Stimulated activated CD4-positive, alpha-beta T cell treated with anti-CD3 and anti-CD28 coated beads, Interleukin-2, amount 100 ng/mL, for 4 hours (primary cell): ENCODE measurements around the gene PALD1.

Experiments
- DNase-seq: peaks from one replicate; pipeline ENCODE4 v3.0.0-alpha.2; 2020; ENCODE audit warnings: low read depth

Gene PALD1

DNA sequence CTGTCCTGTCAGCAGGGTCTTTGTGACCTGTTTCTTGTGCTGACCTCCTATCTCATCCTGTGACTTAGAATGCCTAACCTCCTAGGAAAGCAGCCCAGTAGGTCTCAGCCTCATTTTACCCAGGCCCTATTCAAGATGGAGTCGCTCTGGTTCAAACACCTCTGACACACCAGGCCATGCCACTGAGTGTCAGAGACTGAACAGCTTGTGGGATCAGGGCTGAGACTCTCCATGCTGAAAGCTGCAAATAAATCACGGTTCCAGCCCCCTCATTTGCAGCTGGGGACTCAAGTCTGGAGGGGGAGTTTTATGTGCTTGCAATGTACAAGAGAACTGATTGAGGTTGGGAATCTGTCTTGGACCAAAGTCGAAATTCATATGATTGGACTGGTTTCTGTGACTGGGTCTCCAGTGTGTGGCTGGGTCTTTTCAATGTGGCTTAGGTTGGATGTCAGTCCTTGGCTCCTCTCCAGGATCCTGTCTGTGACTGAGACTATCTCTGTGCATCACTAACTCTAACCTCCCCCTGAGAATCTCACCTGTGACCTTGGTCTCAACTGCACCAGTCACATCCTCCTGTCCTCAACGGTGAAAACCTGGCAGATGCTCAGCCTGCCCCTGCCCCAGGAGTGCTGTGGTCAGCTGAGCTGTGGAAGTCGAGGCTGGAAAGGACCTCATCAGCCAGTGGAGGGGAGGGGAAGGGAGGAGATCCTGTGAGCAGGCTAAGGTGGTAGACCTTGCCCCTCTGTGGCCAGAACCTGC, 112.3 kb downstream of the PALD1 start:
- no peak for DNase-seq

DNA sequence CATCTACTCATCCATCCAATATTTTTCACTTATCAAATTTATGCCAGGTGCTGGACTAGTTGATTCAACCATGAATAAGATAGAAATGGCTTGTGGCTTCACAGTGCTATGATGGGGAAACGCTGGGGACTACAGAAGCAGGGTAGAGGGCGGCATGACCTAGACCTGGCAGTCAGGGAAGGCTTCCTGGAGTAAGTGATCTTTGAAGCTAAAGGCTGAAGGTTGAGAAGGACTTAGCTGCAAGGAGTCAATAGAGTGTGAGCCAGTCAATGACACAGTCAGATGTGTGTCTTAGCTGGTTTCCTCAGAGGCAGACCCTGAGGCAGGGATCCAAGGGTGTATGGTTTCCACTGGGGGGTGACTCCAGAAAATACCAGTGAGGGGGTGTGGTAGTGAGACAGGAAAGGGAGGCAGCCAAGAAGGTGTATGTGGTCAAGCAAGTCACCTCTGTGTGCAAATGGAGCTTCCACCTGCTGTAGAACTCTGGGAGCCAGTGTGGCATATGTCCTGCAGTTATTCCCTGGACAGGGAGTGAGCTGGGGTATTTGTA, 113.7 kb downstream of the PALD1 start:
- no peak for DNase-seq

DNA sequence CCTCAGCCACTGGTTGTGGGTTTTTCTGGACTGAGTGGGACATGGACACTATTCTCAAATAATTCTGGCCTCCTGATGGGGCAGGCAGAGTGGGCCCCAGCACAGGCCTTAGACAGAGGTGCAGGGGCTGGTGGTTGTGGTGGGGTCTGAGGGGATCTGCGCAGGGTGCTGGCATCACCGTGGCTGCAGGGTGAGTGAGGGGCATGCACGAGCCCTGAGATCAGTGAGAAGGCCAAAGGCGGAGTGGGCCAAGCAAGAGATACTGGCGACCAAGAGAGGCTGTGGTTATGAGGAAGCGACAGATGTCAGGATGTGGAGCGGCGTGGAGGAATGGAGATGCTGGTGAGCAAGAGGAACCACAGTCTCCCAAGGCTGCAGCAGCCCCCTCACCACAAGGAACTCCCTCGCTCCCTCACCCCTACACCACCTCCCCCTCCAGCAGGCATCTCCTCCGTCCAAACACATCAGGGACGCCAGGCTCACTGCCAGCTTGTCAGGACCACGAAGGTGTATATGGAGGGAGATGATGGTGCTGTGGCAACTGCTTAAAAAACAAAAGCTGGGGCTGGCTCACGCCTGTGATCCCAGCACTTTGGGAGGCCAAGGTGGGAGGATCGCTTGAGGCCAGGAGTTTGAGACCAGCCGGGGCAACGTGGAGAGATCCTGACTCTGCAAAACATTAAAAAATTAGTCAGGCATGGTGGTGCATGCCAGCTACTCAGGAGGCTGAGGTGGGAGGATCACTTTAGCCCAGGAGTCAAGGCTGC, 114.4 kb downstream of the PALD1 start:
- DNase-seq: no peak

DNA sequence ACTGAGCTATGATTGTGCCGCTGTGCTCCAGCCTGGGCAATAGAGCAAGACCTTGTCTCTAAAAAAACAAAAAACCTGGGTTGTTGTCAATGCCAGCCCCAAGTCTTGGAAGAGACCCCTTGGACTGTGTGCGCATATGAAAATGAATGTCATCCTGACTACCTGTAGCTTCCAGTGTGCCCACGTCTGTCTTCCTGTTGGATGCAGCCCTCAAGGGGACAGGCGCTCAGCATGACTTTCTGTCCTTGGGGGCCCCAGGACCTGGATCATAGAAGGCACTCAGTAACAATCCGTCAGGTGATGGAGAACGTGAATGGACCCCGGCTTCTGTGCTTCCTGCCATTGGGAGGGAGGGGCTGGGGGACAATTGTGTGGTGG, 114.9 kb downstream of the PALD1 start:
- no peak for DNase-seq

DNA sequence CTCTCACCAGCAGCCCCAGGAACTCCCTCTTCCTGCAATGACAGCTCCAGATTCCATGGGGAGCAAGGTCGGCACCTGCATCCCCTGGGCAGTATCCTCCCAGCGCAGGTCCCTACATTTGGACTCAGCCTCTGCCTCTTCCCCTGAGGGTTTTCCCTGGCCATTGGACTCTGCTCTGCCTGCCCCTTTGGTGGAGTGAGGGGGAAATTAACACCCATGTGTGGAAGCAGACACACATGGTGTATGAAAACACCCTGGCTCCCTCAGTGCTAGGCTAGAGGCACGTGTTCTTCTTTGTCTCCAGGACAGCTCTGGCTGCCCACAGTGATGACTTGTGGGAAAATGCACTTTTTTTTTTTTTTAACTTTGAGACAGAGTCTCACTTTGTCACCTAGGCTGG, 115.6 kb downstream of the PALD1 start:
- DNase-seq: no peak

DNA sequence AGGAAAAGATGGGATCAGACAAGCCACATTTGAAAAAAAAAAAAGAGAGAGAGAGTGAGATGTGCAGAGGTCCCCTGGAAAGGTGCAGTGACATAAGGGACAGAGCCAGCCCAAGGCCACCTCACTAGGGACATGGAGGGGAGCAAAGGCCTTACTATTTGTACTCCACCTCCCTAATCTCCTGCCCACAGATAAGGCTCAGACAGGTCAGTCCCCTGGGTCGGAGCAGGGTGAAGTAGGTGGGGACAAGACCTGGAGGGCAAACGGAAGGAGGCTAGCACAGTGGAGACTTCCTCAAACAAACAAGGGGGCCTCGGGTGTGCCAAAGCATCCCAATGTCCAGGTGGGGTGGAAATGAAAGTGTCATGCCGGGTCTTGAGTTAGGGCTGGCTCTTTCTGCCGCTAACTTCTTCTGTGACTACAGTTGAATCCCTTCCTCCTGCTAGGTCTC, 117.0 kb downstream of the PALD1 start:
- no peak for DNase-seq

DNA sequence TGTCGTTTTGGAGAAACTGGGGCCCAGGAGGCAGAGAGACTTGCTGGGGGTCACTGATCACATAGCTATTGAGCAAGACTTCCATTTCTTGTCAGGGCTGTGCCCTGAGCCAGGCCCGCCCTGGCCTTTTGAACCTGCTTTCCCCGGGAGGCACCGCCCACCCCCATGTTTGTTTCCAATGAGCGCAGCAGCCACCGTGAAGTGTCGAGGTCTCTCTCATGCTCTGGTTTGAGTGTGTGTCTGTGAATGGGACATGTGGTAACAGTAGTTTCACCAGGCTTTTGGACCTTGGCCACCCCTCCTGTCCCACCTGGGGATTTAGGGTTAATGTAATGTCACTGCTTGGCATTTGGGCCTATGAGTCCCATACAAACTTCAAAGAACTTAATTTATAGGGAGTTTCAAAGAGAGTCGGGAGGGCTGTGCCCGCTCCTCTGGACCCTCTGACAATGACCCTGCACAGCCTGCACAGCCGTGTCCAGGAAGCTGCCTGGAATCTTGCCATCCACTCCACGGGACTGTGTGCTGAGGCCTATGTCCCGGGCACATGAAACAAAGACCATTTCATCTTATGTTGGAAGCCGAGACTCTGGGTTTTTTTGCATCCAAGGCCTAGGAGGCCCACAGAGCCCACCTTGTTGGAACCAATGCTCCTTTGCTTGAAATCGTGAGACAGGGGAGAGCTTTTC, 117.7 kb downstream of the PALD1 start:
- DNase-seq: no peak

DNA sequence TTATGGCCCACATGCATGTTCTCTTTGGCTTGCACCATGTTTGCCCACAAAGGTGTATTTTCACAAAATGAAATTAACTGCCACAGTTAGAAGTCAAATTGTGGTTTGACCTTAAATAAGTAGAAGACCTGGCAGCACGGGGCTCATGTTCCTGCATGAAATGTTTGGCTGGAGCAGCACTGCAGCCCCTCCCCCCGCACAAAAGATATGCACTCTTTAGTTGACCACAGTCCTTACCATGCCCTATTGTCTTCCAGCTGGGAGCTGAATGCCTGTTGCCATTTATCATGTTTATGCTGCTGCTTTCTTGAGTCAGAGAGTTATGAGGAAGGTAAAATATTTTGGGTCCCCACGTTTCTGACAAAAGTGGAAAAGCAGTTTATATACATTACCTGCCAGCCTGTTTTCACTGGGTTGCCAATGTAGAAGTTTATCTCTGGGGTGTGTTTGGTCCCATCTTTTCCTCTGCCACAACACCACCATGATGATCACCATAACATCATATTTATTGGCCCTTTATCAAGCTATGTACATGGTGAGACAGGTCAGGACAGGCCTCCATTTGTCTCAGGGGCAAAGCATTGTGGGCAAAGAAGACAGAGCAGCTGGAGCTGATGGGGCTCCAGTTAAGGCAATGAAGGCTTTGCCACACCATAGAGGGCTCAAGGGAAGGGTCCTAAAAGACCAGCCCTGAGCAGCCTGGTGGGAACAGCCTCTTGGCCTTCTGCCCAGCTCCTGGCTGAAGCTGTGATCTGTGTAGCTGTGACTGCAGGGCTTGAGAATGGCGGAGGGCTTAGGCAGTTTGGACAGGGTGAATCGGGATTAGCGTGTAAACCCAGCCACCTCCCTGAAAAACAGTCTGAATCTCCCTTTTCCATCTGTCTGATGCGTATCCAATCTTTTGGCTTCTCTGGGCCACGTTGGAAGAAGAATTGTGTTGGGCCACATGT, 118.6 kb downstream of the PALD1 start:
- DNase-seq: no peak

DNA sequence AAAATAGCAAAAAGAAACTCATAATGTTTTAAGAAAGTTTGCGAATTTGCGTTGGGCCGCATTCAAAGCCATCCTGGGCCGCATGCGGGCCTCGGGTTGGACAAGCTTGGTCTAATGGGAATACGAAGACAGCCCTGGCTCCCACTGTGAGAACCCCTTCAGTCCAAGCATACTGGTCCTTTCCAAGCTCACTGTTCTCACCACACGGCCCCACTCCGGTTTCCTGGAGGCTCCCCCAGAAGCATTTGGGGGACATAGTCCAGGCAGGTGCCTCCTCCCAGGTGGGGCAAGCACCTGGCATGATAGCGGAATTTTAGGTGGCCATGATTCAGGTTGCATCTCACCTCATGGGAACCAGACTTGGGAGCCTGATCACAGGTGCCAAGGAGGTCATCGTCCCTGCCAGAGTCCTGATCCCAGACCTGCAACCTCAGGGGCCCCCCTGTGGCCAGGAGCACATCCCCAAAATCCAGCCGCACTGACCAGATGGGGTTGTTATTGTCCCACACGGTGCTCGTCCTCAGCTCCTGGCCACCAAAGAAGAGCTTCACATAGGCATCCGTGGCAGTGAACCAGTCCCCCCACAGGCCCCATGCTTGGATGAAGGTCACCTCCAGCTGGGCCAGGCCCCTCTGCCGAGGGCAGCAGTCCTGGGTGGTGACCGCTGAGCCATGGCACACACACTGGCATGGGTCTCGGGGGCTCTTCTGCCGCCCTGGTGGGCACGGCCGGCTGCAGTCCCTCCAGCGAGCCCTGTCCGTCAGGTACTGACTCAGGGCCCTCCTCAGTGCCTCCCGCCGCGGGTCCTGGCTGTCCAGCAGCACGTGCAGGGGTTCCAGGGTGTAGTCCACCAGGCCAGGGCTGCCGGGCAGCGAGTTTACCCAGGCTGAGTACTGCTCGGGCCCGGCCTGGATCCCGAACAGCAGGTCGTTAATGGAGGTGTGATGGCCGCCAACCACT, 119.6 kb downstream of the PALD1 start:
- DNase-seq: no peak

DNA sequence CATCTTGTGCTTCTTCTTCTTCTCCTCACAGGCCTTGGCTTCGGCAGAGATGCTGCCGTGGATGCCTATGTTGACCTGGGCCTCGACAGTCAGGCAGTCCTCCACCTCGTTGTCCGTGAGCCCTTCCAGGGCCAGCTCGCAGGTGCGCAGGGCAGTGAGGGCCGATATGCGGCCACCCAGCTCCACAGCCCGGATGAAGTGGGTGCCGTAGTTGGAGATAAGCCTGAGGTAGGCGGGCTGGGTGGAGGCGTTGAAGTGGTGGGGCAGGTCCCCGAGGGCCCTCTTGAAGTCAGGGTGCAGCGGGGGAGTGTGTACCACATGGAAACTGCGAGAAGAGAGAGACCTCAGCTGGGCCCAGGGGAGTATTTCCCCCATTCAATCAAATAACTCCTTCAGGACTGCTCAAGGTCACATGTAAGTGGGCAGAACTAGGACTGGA, 120.3 kb downstream of the PALD1 start:
- DNase-seq: no peak

DNA sequence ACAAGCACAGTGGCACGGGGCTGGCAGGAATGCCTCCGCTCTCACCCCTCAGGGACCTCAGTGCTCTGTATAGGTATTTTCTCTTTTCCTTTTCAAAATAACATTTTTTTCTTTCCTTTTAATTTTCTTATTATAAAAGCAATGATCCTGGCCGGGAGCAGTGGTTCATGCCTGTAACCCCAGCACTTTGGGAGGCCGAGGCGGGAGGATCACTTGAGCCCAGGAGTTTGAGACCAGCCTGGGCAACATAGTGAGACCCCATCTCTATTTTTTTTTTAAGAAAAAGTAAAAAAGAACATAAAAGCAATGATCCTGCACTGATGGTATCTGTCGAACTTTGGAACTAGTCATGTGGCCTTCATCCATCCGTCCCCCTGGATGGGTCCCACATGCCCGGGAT, 120.8 kb downstream of the PALD1 start:
- DNase-seq: no peak

DNA sequence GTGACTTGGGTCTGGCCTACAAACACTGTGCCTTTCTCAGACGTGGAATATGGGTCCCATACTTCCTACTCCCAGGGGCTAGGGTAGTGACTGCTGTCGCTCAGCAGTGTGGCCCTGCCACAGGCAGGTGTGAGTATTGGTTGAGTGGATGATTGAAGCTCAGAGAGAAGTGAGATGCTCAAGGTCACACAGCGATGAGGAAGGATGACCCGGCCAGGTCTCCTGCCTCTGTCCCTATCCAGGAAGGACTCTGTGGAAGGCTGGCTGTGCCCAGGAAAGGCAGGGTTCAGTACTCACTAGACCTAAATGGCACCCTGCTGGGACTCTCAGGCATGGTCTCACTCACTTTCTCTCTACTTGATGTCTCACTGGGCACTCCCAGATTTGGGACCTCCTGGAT, 121.2 kb downstream of the PALD1 start:
- no peak for DNase-seq

DNA sequence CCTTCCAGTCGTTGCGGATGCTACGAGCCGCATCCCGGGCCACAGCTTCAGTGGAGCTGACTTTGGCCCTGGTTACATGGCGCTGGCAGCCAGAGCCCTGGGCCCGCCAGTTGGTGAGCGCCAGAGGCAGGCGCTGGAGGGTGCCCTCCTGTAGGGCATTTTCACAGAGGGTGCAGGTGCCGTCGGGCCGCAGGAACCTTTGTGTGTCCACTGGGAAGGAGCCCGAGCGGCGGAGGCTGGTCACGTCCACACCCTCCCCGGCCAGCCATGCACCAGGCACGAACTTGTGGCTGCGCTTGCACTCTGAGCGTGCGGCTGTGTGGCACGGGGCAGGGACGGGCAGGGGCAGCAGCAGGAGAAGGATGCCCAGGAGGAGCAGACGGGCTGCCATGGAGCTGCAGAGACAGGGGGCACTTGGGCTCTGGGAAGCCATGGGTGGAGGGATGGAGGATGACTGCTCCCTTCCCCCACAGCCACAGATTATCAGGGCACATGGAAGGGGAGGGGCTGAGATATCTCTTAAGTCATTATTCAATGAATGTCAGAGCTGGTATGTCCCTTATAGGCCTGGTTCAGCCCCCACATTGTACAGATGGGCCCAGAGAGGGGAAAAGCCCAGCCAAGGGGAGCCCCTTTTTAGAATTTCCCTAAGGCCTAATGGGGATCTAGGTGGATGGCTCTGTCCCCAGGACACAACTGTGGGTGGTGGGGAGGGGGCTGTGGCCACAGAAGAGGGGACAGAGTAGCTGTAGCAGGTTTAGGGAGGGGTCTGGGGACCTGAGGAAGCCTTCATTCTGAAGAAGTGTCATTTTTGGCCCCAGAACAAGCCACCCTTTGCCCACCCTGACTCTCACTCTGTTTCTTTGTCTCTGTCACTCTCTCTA, 122.2 kb downstream of the PALD1 start:
- DNase-seq: no peak

DNA sequence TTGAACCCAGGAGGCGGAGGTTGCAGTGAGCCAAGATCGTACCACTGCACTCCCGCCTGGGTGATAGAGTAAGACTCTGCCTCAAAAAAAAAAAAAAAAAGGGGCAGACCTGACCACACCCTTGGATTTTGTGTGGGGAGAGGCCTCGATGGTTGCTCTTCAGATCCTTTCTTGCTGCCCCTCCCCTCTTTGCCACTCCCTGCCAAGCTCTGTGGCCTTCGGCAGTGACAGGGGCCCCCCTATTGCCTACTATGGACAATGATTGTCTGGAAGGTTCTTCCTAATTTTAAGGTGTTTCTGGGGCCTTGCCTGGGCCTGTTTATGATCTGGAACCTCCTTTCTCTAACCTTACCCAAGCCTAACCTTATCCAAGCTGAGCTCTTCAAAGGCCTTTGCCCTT, 123.2 kb downstream of the PALD1 start:
- DNase-seq: no peak

DNA sequence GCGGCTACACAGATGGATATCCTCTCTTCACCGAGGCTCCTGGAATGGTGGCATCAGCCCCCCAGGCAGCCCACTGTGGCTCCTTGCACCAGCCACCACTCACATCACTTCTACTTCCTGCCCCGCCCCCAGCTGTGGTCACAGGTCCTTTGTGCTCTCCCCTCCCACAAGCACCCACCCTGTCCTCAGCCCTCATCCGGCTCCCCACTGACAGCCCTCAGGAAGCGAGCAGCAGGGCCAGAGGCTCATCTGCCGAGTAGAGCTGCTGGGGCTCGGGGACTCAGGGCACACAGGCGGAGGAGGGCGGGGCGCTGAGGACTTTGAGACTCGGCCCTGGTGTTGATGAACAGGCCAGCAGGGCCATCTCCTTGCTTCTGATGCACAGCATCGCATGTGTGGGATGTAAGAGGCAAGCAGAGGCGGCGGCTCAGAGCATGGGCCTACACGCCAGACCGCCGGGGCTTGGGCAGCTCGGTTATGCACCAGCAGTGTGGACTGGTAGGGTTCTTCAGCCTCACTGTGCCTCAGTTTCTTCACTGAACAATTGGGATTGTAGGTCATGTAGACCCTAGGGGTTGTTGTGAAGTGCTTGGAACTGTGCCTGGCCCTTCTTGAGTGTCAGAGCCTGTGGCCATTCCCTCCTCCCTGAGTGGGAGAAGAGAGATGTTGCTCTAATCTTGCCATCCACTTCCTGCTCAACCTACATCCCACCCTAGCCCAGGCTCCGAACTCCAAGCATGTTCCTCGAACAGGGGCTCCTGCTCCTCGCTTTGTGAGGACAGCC, 124.3 kb downstream of the PALD1 start, which contains the start of gene PRF1:
TSS of gene PRF1 (minus strand) at position 77 of the 784 bp plus-strand sequence. CDS start 1,839 bp downstream, outside the sequence.
- DNase-seq: peak; percentile 47

DNA sequence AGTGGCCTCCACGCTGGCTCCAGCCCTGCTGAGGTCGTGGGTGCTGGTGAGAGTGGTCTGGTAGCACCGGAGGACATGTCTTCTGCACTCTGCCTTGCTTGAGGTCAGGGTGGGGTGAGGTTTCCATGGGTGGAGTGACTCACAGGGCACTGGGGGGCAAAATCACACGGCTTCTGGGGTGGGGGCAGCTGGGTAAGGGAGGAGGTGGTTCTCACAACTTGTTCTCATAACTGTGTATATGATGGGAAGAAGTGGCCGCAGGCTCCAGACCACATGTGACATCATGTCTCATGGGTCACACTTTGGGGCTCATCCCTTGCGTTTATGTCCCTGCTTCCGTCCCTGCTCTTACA, 124.9 kb downstream of the PALD1 start:
- no peak for DNase-seq

DNA sequence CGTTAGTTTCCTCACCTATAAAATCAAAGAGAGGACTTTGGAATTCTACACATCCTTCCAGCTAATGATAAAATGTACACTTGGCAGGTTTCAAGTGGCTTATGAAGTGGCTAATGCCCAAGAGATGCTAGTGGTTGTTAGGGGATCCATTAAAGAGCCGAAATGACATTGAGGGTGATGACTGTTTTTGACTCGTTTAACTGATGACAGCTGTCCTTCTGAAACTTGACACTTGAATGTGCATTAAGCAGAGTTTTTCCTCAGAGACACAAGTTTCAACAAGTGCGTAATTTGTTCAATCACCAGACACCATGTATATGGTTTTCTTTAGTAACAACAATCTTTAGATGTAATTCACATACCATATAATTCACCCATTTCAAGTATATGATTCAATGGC, 125.5 kb downstream of the PALD1 start:
- DNase-seq: no peak

DNA sequence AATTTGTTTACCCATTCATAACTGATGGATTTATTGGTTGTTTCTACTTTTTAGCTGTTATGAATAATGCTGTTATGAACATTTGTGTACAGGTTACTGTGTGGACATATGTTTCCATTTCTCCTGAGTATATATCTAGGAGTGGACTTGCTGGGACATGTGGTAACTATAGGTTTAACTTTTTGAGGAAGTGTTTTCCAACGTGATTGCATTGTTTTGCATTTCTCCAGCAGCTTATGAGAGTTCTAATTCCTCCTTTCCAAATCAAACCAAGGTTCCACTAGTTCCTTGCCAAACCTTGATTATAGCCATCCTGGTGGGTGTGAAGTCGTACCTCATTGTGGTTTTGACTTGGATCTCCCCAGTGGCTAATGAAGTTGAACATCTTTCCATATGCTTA, 126.6 kb downstream of the PALD1 start:
- no peak for DNase-seq
